Activated CD8-positive, alpha-beta memory T cell treated with anti-CD3 and anti-CD28 coated beads, Interleukin-2, amount 50 U/mL, for 48 hours (primary cell): Measurements from ENCODE around the gene CSF3R.

Experiments
- DNase-seq: peaks from one replicate; pipeline ENCODE4 v3.0.0-alpha.2; 2020

The CSF3R gene

DNA sequence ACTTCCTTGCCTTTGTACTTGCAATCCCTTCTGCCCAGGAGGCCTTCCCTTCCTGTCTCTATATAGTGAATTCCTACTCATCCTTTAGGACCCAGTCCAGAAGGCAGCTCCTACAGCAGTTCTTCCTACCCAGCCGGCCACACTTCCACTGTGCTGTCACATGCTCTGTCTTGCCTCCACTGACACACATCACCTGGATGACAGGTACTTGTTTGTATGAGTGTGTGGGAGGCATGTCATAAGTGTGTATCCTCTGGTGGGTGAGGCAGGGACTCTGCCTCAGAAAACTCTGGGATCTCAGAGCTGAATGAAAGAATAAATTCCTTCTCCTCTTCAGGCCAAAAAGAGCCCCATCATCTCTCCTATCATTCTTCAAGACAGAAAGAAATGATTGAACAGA is 27.3 kb downstream of the CSF3R start:
- DNase-seq = no peak

DNA sequence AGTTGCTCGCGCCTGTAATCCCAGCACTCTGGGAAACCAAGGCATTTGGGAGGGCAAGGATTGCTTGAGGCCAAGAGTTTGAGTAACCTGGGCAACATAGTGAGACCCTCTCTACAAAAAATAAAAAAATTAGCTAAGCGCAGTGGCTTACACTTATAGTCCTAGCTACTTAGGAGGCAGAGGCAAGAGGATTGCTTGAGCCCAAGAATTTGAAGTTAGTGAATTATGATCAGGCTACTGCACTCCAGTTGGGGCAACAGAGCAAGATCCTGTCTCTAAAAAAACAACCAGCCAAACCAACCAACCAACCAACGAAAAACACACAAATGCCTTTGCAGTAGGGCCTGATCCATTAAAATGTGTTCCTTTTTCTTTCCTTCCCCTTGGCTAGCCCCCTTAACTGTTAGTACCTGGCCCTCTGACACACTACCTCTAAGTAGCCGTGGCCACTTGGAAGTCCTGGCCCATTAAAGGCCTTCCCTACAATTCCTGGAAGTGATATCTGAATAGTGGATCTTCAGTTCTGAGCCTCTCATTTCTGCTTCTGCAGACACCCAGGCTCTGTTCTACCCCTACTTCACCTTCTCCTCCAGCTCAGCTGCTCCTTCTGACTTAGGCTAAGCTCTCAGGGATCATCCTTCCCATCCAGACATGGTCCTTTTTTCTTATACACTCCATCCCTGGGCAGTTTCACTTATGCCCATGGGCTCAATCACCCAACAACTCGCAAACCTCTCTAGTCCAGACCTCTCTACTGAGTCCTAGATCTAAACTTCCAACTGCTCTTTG is 28.9 kb downstream of the CSF3R start:
- no peak for DNase-seq

DNA sequence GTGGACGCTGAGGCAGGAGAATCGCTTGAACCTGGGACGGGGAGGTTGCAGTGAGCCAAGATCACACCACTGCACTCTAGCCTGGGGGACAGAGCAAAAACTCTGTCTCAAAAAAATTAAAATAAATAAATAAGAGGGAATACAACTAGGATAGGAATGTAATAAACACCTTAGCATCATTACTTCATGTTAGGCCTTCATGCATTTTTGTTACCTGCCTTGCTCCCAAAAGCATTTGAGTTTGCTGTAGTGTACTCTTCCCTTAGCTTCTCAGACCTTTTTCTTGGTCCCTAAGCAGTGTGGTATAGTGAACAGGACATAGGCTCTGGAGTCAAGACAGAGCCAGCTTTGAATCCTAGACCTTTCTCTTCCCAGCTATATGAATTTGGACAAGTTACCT is 29.7 kb downstream of the CSF3R start:
- DNase-seq = no peak

- DNase-seq = no peak
Observed at GRCh38 chr1:36450919-36451305, 31.8 kb downstream of the CSF3R start.

- DNase-seq = peak; percentile 92
Observed at GRCh38 chr1:36450270-36450918, 32.3 kb downstream of the CSF3R start, which contains the start of gene OSCP1. TSS of gene OSCP1 (minus strand) at chr1:36450451. CDS start at chr1:36450369, 82 bp downstream.

- DNase-seq = no peak
Observed at GRCh38 chr1:36448530-36449056, 34.1 kb downstream of the CSF3R start.

- DNase-seq = no peak
Observed at GRCh38 chr1:36447450-36447849, 35.3 kb downstream of the CSF3R start.

DNA sequence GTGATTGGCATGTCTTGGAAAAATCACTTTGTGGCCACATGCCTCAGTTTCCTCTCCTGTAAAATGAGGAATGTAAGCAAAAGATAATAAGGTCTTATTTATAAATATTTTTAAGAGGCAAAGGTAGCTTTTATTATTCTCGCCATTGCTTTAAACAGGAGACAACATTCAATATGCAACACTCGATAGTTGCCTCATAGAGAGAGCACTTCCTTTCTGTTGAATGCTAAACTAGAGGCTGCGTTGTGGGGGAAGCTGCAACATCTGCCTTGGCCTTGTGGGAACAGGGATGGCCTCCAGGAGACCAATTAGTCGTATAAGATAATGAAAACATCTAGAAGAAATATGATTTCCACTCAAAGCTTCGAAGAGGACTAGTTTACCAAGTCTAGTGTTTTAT is 36.0 kb downstream of the CSF3R start:
- no peak for DNase-seq

GRCh38 chr1:36446271-36446670 is 36.4 kb downstream of the CSF3R start:
- no peak for DNase-seq

DNA sequence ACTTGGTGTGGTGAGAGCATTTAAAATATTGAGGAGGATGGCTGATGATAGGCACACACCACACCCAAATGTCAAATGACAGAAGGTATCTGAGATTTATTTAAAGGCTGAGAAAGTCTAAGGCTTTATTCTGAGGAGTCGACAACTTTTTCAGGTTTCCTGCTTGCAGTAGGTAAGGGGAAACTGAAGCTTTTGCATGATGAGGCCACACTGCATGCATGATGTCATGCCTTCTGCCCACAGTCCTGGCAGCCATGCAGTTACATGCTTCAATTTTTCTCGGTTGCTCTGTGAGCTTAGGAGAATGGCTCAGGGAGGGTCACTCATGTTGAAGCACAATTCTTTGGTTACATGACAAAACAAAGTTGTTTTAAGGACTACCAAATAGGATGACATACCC is 39.4 kb downstream of the CSF3R start:
- DNase-seq = no peak

- no peak for DNase-seq
Observed at GRCh38 chr1:36442337-36442736, 40.4 kb downstream of the CSF3R start.

GRCh38 chr1:36440646-36441045 is 42.1 kb downstream of the CSF3R start:
- DNase-seq = no peak

DNA sequence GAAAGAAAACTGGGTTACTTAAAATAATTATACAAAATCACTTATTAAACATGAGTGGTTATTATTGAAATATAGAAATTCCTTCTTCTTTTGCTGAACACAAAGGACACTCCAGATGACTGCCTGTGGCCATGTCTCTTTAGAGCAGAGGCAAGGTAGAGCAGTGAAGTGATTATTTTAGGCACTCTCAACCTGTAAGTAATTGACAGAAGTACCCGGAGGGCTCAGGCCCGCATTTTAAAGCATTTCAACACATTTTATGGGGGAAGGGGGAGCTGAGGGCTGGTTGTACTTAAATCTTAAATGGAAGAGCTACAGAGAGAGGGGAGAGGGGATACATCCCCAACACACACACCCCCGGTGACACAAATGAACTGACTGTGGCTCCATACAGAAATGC is 42.7 kb downstream of the CSF3R start:
- DNase-seq = no peak

DNA sequence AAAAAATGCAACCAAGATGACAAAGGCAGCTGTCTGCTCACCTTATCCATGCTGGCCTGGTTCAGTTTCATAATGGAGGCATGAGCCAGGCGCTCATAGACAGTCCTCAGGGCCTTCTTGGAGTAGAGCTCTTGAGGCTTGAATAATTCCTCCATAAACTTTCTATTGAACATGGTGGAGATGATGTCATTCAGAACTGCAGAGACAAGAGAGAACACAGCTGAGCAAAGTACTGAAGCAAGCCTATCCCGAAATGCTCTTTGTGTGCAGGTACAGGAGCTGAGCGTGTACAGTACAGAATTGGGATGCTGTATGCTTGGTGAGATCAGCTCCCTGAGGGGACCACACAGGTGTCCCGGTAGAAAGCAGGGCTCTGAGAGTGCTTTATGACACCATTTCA is 44.0 kb downstream of the CSF3R start:
- no peak for DNase-seq

GRCh38 chr1:36436821-36437220 is 45.9 kb downstream of the CSF3R start:
- no peak for DNase-seq

DNA sequence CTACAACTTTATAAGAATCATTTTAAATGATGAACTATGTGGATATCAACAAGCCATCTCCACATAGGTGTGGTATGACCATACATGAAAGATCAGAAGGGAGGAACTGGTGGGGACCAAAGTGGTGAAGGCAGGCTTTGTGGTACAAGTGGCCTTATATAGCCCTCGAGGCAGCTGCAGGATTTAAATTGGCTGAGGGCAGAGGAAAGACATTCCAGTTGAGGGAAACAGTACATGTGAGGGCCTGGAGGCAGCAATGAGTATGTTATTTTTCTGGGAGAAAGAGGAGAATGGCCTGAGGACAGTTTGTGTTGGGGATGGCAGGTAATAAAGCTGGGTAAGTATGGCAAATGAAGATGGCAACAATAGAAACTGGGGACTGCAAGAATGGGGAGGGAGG is 49.6 kb downstream of the CSF3R start:
- no peak for DNase-seq

- no peak for DNase-seq
Observed at GRCh38 chr1:36432616-36433015, 50.1 kb downstream of the CSF3R start.

- no peak for DNase-seq
Observed at GRCh38 chr1:36425791-36426190, 56.9 kb downstream of the CSF3R start.

- no peak for DNase-seq
Observed at GRCh38 chr1:36421649-36422048, 61.1 kb downstream of the CSF3R start.

DNA sequence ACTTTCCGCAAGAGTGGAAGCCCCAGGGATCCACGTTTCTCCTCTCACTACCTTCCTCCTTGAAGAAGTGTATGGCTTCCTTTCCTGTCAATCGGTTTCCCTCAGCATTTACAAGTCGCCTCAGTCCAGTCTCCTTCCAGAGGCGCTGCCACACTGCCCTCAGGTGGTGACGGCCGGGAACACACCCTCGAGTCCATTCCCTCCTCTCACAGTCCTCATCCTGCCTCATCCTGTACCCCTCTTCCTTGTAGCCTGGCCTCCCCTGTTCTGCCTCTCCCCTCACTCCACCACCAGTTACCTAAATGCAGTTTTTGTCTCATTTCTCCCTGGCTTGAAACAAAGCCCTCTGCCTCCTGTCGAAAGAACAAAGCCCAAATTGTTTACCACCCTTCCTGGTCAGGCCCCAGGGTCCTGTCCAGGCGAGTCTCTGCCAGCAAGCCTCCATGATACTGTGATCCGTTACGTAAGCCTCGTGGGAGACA is 61.8 kb downstream of the CSF3R start:
- peak; percentile 98 for DNase-seq

GRCh38 chr1:36420409-36420808 is 62.3 kb downstream of the CSF3R start:
- DNase-seq = no peak

GRCh38 chr1:36419569-36419968 is 63.1 kb downstream of the CSF3R start:
- DNase-seq = no peak

GRCh38 chr1:36419140-36419539 is 63.6 kb downstream of the CSF3R start:
- no peak for DNase-seq

DNA sequence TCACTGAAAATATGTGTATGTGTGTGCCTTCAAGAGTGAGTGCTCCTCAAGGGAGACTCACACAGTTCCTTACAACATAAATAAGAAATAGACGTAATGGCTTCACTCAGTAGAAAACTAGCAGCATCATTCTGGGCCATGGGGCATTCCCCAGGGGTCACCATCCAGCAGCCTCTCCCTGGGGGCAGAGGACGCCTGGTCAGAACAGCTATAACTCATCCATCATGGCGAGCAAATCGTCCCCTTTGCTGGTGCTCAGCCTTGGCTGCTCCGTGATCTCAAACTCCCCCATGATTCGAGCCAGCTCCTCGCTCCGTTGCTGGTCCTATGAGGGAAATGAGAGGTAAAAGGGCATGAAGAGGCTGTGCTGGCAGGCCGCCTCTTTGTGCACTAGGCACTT is 64.8 kb downstream of the CSF3R start:
- no peak for DNase-seq
